Measurements from ENCODE around the gene IRX3. TPM values are rescaled to one million over a fixed set of nuclear protein-coding genes. Genes with fewer than 3 reads are reported as not detected.

IRX3 gene
- total and polyA plus RNA-seq, 10 of the 15 experiments (the other 5 are each of a cell fraction or from before 2014, with no cell fraction given) = 0.05 TPM; not detected in 9

GRCh38 chr16:54241525-54241924 is 45.1 kb downstream of the IRX3 start:
- WGBS (ENCODE audit: insufficient coverage, insufficient replicate concordance, low lambda C conversion rate, missing lambda C conversion rate) = 74% methylated on average over 6 of the region's 6 CpGs
- Histone ChIP-seq H3K4me3 (no peak overlapping the region), H3K27ac (ENCODE audit: control insufficient read depth, insufficient read depth) (no peak overlapping the region), H3K9ac (ENCODE audit: control insufficient read depth, insufficient read depth, low read length) (no peak overlapping the region), H3K36me3 (ENCODE audit: control insufficient read depth in 2 of 2, insufficient read depth in 2 of 2, low read length in 1 of 2) (no peaks in the 10 kb centered on the region), H4K20me1 (ENCODE audit: control insufficient read depth, insufficient read depth) (no peaks in the 10 kb centered on the region), H3K79me2 (ENCODE audit: control insufficient read depth, insufficient read depth, low read length) (no peaks in the 10 kb centered on the region), H3K9me3 (replicated peaks; ENCODE audit: control insufficient read depth, insufficient read depth, low read length) (no peaks in the 10 kb centered on the region), H3K4me2 (ENCODE audit: control insufficient read depth, insufficient read depth) (no peak overlapping the region), H2AFZ (ENCODE audit: control insufficient read depth, low read depth, low read length) (no peak overlapping the region), H3K4me1 (ENCODE audit: control insufficient read depth, insufficient read depth, low read length) (no peaks in the 10 kb centered on the region), H3K27me3 (replicated peaks in 1 of 2; ENCODE audit: control insufficient read depth in 2 of 2, insufficient read depth in 2 of 2, low read length in 1 of 2) (no peaks in the 10 kb centered on the region)
- intact Hi-C loops (cut with micrococcal nuclease; ENCODE audit: unreplicated experiment) (no loop called here), in situ Hi-C loops (cut with MboI) (no loop called here)
- RAD21 ChIA-PET (ENCODE audit: unreplicated experiment) = no interaction called here
- no TSS peak for BruUV-seq (replicated peaks)
- POLR2A ChIA-PET = no interaction called here
- TF ChIP-seq TAF1 (IDR thresholded peaks at IDR 0.05; ENCODE audit: borderline replicate concordance, low read depth, low read length) (no peak), FOXM1 (IDR thresholded peaks at IDR 0.05; ENCODE audit: low read depth, low read length) (no peak), PAX5 (IDR thresholded peaks at IDR 0.05; ENCODE audit: borderline replicate concordance, low read depth, low read length) (no peak), KDM1A (IDR thresholded peaks at IDR 0.05; ENCODE audit: borderline replicate concordance) (no peak), TCF7 (IDR thresholded peaks at IDR 0.05; ENCODE audit: borderline replicate concordance) (no peak), USF1 (IDR thresholded peaks at IDR 0.05; ENCODE audit: borderline replicate concordance, extremely low read length, insufficient read depth, low read depth, low read length) (no peak), CHD4 (IDR thresholded peaks at IDR 0.05) (no peak), JUND (IDR thresholded peaks at IDR 0.05; ENCODE audit: low read depth, low read length) (no peak), SREBF2 (IDR thresholded peaks at IDR 0.05; ENCODE audit: low read length) (no peak), SMAD1 (IDR thresholded peaks at IDR 0.05; ENCODE audit: low read depth, partially characterized antibody) (no peak)
- TF ChIP-seq, protein P1, sequence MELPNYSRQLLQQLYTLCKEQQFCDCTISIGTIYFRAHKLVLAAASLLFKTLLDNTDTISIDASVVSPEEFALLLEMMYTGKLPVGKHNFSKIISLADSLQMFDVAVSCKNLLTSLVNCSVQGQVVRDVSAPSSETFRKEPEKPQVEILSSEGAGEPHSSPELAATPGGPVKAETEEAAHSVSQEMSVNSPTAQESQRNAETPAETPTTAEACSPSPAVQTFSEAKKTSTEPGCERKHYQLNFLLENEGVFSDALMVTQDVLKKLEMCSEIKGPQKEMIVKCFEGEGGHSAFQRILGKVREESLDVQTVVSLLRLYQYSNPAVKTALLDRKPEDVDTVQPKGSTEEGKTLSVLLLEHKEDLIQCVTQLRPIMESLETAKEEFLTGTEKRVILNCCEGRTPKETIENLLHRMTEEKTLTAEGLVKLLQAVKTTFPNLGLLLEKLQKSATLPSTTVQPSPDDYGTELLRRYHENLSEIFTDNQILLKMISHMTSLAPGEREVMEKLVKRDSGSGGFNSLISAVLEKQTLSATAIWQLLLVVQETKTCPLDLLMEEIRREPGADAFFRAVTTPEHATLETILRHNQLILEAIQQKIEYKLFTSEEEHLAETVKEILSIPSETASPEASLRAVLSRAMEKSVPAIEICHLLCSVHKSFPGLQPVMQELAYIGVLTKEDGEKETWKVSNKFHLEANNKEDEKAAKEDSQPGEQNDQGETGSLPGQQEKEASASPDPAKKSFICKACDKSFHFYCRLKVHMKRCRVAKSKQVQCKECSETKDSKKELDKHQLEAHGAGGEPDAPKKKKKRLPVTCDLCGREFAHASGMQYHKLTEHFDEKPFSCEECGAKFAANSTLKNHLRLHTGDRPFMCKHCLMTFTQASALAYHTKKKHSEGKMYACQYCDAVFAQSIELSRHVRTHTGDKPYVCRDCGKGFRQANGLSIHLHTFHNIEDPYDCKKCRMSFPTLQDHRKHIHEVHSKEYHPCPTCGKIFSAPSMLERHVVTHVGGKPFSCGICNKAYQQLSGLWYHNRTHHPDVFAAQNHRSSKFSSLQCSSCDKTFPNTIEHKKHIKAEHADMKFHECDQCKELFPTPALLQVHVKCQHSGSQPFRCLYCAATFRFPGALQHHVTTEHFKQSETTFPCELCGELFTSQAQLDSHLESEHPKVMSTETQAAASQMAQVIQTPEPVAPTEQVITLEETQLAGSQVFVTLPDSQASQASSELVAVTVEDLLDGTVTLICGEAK (IDR thresholded peaks at IDR 0.05; ENCODE audit: borderline replicate concordance) = no peak
- CTCF ChIA-PET = no interaction called here
- SMC1A ChIA-PET (ENCODE audit: uncharacterized antibody, unreplicated experiment) = no interaction called here
- ATAC-seq (no peak), FAIRE-seq (no peak), DNase-seq (ENCODE audit: low read depth, low spot score) (no peak)

Data from GM12878 (cell line).